GM12878 (cell line): Measurements from ENCODE around the gene UMOD. TPM values are rescaled to one million over a fixed set of nuclear protein-coding genes. Genes with fewer than 3 reads are reported as not detected.
A peak's percentile ranks its signal among the peaks of the same experiment; 100 is the strongest.

Source experiments
- ATAC-seq: fragments of 200-7000 bp; cut with Tn5 transposase; 3 replicates; pipeline ENCODE4 v1.9.1; 2020; ENCODE audit warnings: mild to moderate bottlenecking, moderate library complexity
- BruUV-seq: library from RNA; stranded (reverse); fragments of 400-500 nt; replicated peaks from 2 replicates; lab custom pipeline; 2021; lab: Mats Ljungman, UMichigan
- CTCF ChIA-PET: fragments of 300-600 bp; sonication (Branson Sonifier 250); formaldehyde crosslinking; extraction: SDS; loops from one replicate; lab custom pipeline; 2021; ENCODE audit warnings: inconsistent platforms; lab: Yijun Ruan, JAX
- POLR2A ChIA-PET: fragments of 350-600 bp; formaldehyde crosslinking; extraction: SDS; loops from one replicate; lab custom pipeline; 2021; ENCODE audit warnings: inconsistent platforms; lab: Charles Lee
- RAD21 ChIA-PET: fragments of 300-600 bp; sonication (Branson Sonifier 250); formaldehyde crosslinking; loops from one replicate; lab custom pipeline; 2023; ENCODE audit warnings: antibody characterized with exemption; ENCODE audit not compliant: unreplicated experiment; lab: Charles Lee
- SMC1A ChIA-PET: fragments of 300-600 bp; sonication (Branson Sonifier 250); formaldehyde crosslinking; loops from one replicate; lab custom pipeline; 2023; ENCODE audit not compliant: unreplicated experiment, uncharacterized antibody; lab: Charles Lee
- DNase-seq: peaks from one replicate; pipeline ENCODE4 v3.0.0-alpha.2; 2011; ENCODE audit warnings: low read depth, low spot score
- FAIRE-seq: peaks from 3 replicates; lab custom pipeline; 2011; peaks lifted over from hg19 to GRCh38; lab: Jason Lieb, UNC
- H2AFZ ChIP-seq: 2 replicates; pipeline ENCODE4 v1.6.0; 2011; ENCODE audit warnings: low read depth, low read length, control low read depth; ENCODE audit not compliant: control insufficient read depth
- H3K27ac ChIP-seq: 2 replicates; pipeline ENCODE4 v1.5.1; 2011; ENCODE audit warnings: control low read depth; ENCODE audit not compliant: control insufficient read depth, insufficient read depth
- H3K27me3 ChIP-seq, 2 experiments: replicated peaks in 1 of 2; 2 replicates each; pipeline versions ENCODE4 v1.6.0 to v1.6.1; 2011; ENCODE audit warnings: low read length in 1 of 2; ENCODE audit not compliant: control insufficient read depth in 2 of 2, insufficient read depth in 2 of 2
- H3K36me3 ChIP-seq, 2 experiments: 2 replicates each; pipeline ENCODE4 v1.5.1; 2011; ENCODE audit warnings: low read length in 1 of 2; ENCODE audit not compliant: control insufficient read depth in 2 of 2, insufficient read depth in 2 of 2
- H3K4me1 ChIP-seq: 2 replicates; pipeline ENCODE4 v1.6.1; 2011; ENCODE audit warnings: mild to moderate bottlenecking, low read length, moderate library complexity, mixed read lengths; ENCODE audit not compliant: control insufficient read depth, insufficient read depth
- H3K4me2 ChIP-seq: 2 replicates; pipeline ENCODE4 v1.6.0; 2011; ENCODE audit warnings: control low read depth; ENCODE audit not compliant: control insufficient read depth, insufficient read depth
- H3K4me3 ChIP-seq: fragments of 200-600 bp; sonication (generic); 2 replicates; pipeline ENCODE4 v1.5.1; 2016
- H3K79me2 ChIP-seq: 2 replicates; pipeline ENCODE4 v1.6.0; 2011; ENCODE audit warnings: low read length; ENCODE audit not compliant: control insufficient read depth, insufficient read depth
- H3K9ac ChIP-seq: 2 replicates; pipeline ENCODE4 v1.8.0; 2011; ENCODE audit warnings: low read length, control low read depth, mixed read lengths; ENCODE audit not compliant: control insufficient read depth, insufficient read depth
- H3K9me3 ChIP-seq: replicated peaks from 3 replicates; pipeline ENCODE4 v1.5.1; 2011; ENCODE audit warnings: mild to moderate bottlenecking, low read length; ENCODE audit not compliant: control insufficient read depth, insufficient read depth
- H4K20me1 ChIP-seq: 2 replicates; pipeline ENCODE4 v1.6.0; 2011; ENCODE audit not compliant: control insufficient read depth, insufficient read depth
- ESRRA ChIP-seq: IDR thresholded peaks from 2 replicates; pipeline ENCODE4 v1.6.1; 2012; ENCODE audit warnings: mild to moderate bottlenecking, low read length, improper control_type of control experiment
- WGBS: methylation state at CpG from one replicate; pipeline ENCODE4 v1.1.6; 2016; ENCODE audit warnings: low lambda C conversion rate; ENCODE audit not compliant: insufficient replicate concordance, insufficient coverage; ENCODE audit errors: missing lambda C conversion rate; 5-methylcytosine and 5-hydroxymethylcytosine counted together
- in situ Hi-C: fragments of 300-500 bp; cut with MboI; formaldehyde crosslinking; loops from 9 replicates; pipeline ENCODE4 v1.14.3; 2018; ENCODE audit warnings: mixed read lengths
- intact Hi-C: fragments of 100-400 bp; cut with micrococcal nuclease; formaldehyde crosslinking; loops from one replicate; pipeline ENCODE4 v1.14.2; 2022; ENCODE audit not compliant: unreplicated experiment
- polyA plus RNA-seq, 11 experiments: library from polyadenylated mRNA; depleted of rRNA in 4 of 11; unstranded in 6 of 11; stranded (reverse) in 5 of 11; fragments of >200 nt; fragmentation: Nextera tagmentation in 4 of 11; fragmentation: Illumina TruSeq in 1 of 11; extraction: Ambion mirVana in 4 of 11; extraction: Trizol in 1 of 11; gene quantifications; 1 replicate in 1 of 11; 2 replicates in 10 of 11; pipeline versions ENCODE4 v1.2.1 to v1.2.3, GENCODE V29; 2011 to 2016; ENCODE audit warnings: inconsistent platforms in 2 of 11, missing spikeins in 2 of 11, low read depth in 1 of 11
- total RNA-seq, 4 experiments: library from RNA; depleted of rRNA in 3 of 4; stranded (reverse); fragments of >200 nt in 3 of 4; fragmentation: Illumina TruSeq in 1 of 4; extraction: Trizol in 1 of 4; gene quantifications; 2 replicates each; pipeline versions ENCODE4 v1.2.1 to v1.2.3, GENCODE V29; 2013 to 2021
- TF ChIP-seq, protein P1 (sequence below), 3 experiments: IDR thresholded peaks in 2 of 3; conservative IDR thresholded peaks in 1 of 3; 2 replicates each; pipeline ENCODE4 v1.5.1; 2011; ENCODE audit warnings: low read depth in 3 of 3, low read length in 3 of 3, mild to moderate bottlenecking in 3 of 3, control low read depth in 2 of 3, moderate library complexity in 2 of 3, inconsistent platforms in 1 of 3, mixed read lengths in 1 of 3; ENCODE audit not compliant: control insufficient read depth in 2 of 3, insufficient read depth in 1 of 3; ENCODE audit errors: extremely low read depth in 1 of 3

UMOD gene
- total and polyA plus RNA-seq, 10 of the 15 experiments (the other 5 are each of a cell fraction or from before 2014, with no cell fraction given), result not detected

DNA sequence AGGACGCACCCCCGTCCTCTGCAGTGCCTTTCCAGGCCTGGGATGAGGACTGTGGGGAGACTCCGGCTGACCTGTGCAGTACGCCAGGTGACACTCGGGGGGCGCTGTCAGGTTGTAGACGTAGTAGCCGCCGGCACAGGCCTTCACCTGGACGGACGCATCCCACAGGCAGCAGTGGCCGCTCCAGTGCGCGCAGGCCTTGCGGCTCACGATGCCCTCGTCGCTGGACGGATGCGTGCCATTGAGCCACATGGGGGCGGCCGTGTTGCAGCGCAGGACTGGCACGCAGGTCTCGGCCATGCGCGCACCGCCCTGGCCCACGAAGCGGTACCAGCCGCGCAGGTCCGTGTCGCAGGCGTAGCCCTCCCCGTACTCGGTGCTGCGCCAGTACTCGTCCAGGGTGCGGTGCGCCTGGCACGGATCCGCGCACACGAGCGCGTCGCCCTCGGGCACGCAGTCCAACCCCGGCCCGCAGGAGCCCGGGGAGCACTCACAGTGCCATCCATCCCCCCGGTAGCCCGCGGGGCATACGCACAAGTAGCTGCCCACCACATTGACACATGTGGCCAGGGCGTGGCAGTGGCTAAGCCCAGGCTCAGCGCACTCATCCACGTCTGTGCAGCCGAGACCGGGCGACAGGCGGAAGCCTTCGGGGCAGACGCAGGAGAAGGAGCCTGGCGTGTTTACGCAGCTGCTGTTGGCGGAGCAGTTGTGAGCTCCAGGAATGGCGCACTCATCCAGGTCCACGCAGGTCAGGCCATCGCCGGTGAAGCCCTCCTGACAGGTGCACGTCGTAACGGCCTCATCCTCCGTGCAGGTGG lies 3.9 kb downstream of the UMOD start:
- Histone ChIP-seq H3K4me1 (no peaks in the 10 kb centered on the region), H3K27ac (no peak overlapping the region), H3K4me2 (no peak overlapping the region), H3K27me3 (no peaks in the 10 kb centered on the region; a peak in 1 of 4 replicates), H3K79me2 (no peaks in the 10 kb centered on the region), H3K9ac (no peak overlapping the region), H3K36me3 (no peaks in the 10 kb centered on the region), H2AFZ (no peak overlapping the region), H4K20me1 (no peaks in the 10 kb centered on the region), H3K9me3 (no peaks in the 10 kb centered on the region), H3K4me3 (no peak overlapping the region)
- intact Hi-C loops, result no loop called here
- ChIA-PET POLR2A (no interaction called here), RAD21 (no interaction called here), SMC1A (interaction anchor here (1.4 kb wide), 1 partner anchor 10 kb away, joined by 3 read pairs; no protein-coding TSS in a partner anchor), CTCF (no interaction called here)
- WGBS, result 67% methylated on average over 64 of the region's 77 CpGs
- no peak for DNase-seq
- no peak for FAIRE-seq
- TF ChIP-seq, protein P1, sequence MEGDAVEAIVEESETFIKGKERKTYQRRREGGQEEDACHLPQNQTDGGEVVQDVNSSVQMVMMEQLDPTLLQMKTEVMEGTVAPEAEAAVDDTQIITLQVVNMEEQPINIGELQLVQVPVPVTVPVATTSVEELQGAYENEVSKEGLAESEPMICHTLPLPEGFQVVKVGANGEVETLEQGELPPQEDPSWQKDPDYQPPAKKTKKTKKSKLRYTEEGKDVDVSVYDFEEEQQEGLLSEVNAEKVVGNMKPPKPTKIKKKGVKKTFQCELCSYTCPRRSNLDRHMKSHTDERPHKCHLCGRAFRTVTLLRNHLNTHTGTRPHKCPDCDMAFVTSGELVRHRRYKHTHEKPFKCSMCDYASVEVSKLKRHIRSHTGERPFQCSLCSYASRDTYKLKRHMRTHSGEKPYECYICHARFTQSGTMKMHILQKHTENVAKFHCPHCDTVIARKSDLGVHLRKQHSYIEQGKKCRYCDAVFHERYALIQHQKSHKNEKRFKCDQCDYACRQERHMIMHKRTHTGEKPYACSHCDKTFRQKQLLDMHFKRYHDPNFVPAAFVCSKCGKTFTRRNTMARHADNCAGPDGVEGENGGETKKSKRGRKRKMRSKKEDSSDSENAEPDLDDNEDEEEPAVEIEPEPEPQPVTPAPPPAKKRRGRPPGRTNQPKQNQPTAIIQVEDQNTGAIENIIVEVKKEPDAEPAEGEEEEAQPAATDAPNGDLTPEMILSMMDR (IDR thresholded peaks at IDR 0.05 in 2 of 3, conservative IDR thresholded peaks at IDR 0.05 in 1 of 3; ENCODE audit: control insufficient read depth in 2 of 3, extremely low read depth in 1 of 3, insufficient read depth in 1 of 3, low read depth in 3 of 3, low read length in 3 of 3), result 0 out of 6 replicates have a peak, but pooled peaks of 1 of the 3 experiments have one; percentile 14
- no peak for TF ChIP-seq ESRRA
- no TSS peak for BruUV-seq
- ATAC-seq, result no peak
- in situ Hi-C loops, result no loop called here
